HUES6 (cell line): ENCODE data around the gene FAM110A.
"Not testable (repeated sequence)": the region's sequence is repeated elsewhere in the genome, so short reads cannot be mapped to it uniquely, and the experiment has no call there.

Experiments used
- H3K27ac ChIP-seq: 2 replicates; pipeline ENCODE4 v1.7.0; 2013; ENCODE audit warnings: low read depth, mild to moderate bottlenecking, low read length, inconsistent platforms
- H3K27me3 ChIP-seq: 2 replicates; pipeline ENCODE4 v1.6.1; 2013; ENCODE audit warnings: low read length; ENCODE audit not compliant: control insufficient read depth, insufficient read depth
- H3K36me3 ChIP-seq: 2 replicates; pipeline ENCODE4 v1.6.1; 2013; ENCODE audit warnings: low read length; ENCODE audit not compliant: control insufficient read depth, insufficient read depth
- H3K4me1 ChIP-seq: 2 replicates; pipeline ENCODE4 v1.6.1; 2013; ENCODE audit warnings: low read length; ENCODE audit not compliant: control insufficient read depth, insufficient read depth
- H3K4me3 ChIP-seq: 2 replicates; pipeline ENCODE4 v1.5.1; 2013; ENCODE audit warnings: low read depth, low read length
- H3K9ac ChIP-seq: one replicate; pipeline ENCODE4 v1.6.1; 2013; ENCODE audit warnings: mild to moderate bottlenecking, low read length
- H3K9me3 ChIP-seq: 2 replicates; pipeline ENCODE4 v1.6.1; 2013; ENCODE audit warnings: low read depth, low read length; ENCODE audit not compliant: control insufficient read depth, insufficient read depth

The FAM110A gene

DNA sequence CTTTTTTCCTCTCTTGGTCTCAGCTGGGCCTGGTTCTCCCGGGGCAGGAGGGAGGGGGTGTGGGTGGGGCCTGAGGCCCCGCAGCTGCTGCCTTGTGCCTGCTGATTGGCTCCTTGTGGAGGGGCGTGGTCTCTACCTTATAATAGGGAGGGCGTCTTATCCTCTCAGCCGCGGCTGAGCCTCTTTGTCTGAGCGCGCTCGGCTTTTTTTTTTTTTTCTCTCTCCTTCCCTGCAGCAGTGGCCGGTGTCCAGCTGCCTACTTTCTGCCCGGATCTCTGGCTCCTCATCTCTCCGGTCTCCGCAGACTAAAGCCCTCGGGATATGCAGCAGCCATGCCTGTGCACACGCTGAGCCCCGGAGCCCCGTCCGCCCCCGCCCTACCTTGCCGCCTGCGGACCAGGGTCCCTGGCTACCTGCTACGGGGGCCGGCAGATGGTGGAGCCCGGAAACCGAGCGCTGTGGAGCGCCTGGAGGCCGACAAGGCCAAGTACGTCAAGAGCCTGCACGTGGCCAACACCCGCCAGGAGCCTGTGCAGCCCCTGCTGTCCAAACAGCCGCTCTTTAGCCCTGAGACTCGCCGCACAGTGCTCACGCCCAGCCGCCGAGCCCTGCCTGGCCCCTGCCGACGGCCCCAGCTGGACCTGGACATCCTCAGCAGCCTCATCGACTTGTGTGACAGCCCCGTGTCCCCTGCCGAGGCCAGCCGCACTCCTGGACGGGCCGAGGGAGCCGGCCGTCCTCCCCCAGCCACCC, 11.1 kb downstream of the FAM110A start:
- H3K27ac ChIP-seq, result no peak overlapping the region
- peaks cover 38% of the 10 kb centered on the region for H3K4me1 ChIP-seq
- peak overlapping the region; percentile 57 for H3K4me3 ChIP-seq
- H3K9me3 ChIP-seq, result no peaks in the 10 kb centered on the region
- peaks cover 50% of the 10 kb centered on the region for H3K27me3 ChIP-seq
- no peak overlapping the region for H3K9ac ChIP-seq
- no peaks in the 10 kb centered on the region for H3K36me3 ChIP-seq

DNA sequence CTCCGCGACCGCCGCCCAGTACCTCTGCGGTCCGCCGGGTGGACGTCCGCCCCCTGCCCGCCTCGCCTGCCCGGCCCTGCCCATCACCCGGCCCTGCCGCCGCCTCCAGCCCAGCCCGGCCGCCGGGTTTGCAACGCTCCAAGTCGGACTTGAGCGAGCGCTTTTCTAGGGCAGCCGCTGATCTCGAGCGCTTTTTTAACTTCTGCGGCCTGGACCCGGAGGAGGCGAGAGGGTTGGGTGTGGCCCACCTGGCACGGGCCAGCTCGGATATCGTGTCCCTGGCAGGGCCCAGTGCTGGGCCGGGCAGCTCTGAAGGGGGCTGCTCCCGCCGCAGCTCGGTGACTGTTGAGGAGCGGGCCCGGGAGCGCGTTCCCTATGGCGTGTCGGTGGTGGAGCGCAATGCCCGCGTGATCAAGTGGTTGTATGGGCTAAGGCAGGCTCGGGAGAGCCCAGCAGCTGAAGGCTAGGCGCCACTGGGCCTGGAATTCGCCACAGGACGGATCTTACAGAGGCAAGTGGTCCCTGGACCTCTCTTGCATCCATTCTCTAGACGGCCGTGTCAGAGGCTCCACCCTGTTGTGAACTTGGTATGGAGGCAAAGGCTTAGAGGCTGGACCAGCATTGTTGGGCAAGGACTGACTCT, 11.8 kb downstream of the FAM110A start:
- Histone ChIP-seq H3K4me1 (peaks cover 37% of the 10 kb centered on the region), H3K27me3 (peaks cover 50% of the 10 kb centered on the region), H3K9ac (no peak overlapping the region), H3K4me3 (peak overlapping the region; percentile 57), H3K27ac (no peak overlapping the region), H3K36me3 (no peaks in the 10 kb centered on the region), H3K9me3 (no peaks in the 10 kb centered on the region)

GRCh38 chr20:845941-846893, 12.7 kb downstream of the FAM110A start:
- Histone ChIP-seq H3K9ac (no peak overlapping the region), H3K27ac (no peak overlapping the region), H3K9me3 (no peaks in the 10 kb centered on the region), H3K36me3 (no peaks in the 10 kb centered on the region), H3K27me3 (peaks cover 43% of the 10 kb centered on the region), H3K4me1 (peaks cover 31% of the 10 kb centered on the region), H3K4me3 (peak overlapping the region; percentile 57; the same call in 1 of the 2 replicates)

DNA sequence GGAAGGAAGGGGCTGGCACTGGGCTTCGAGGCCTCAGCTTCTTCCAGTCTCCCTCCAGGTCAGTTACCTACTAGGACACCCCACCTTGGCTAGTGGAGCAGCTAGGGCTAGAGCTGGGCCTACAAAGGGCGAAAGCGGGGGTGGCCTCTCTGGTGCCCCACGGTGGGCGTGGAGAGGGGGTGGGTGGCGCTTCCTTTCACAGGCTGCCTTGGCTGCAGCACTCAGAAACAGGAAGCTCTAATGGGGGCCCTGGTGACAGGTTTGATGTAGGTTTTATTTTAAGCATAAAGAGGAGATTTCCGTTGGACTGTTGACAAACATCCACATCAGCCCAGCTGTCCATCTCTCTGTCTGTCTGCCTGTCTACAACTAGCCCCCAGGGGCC, 13.4 kb downstream of the FAM110A start:
- no peak overlapping the region for H3K9ac ChIP-seq

DNA sequence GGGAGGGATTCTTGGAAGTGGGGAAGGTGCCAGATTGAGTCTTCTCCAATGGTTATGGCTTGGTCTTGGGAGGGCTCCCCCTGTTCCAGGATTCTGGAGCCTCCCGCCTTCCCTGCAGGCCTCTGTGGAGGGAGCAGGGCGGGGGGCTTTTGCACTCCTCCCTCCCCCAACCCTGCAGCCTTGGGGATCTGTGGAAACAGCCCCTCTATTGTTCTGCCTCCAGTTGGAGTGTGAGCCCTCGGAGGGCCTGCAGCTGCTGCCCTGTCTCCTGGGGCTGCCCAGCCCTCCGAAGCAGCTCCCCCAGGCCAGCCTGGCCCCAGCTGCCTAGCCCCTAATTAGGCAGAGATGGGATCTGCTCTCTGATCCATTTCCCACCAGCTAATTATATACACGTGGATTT, 14.7 kb downstream of the FAM110A start:
- H3K36me3 ChIP-seq, result no peaks in the 10 kb centered on the region
- H3K27ac ChIP-seq, result no peak overlapping the region
- peaks cover 23% of the 10 kb centered on the region for H3K27me3 ChIP-seq
- no peak overlapping the region for H3K9ac ChIP-seq
- H3K9me3 ChIP-seq, result no peaks in the 10 kb centered on the region
- no peak overlapping the region for H3K4me3 ChIP-seq
- peaks cover 26% of the 10 kb centered on the region; the same call in 1 of the 2 replicates for H3K4me1 ChIP-seq

More for the DNA sequence above, 13.4 kb downstream of the FAM110A start:
- H3K4me3 ChIP-seq, result no peak overlapping the region
- peaks cover 31% of the 10 kb centered on the region for H3K4me1 ChIP-seq
- peaks cover 36% of the 10 kb centered on the region for H3K27me3 ChIP-seq
- no peaks in the 10 kb centered on the region for H3K9me3 ChIP-seq
- H3K36me3 ChIP-seq, result no peaks in the 10 kb centered on the region
- no peak overlapping the region for H3K27ac ChIP-seq

DNA sequence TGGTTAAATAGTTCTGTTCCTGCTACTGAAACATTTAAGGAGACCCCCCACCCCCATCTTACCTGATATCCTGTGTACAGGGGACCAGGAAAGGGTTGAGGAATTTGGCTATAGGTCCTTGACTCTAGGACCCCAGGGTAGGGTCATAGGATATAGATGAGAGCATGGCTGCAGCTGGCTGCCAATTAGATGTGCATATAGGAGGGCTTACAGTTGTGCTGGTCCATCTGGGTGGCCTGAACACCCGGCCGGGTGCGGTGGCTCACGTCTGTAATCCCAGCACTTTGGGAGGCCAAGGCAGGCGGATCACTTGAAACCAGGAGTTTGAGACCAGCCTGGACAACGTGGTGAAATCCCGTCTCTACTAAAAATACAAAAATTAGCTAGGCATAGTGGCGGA, 15.2 kb downstream of the FAM110A start:
- H3K9ac ChIP-seq, H3K36me3 ChIP-seq, H3K27ac ChIP-seq, H3K4me3 ChIP-seq, H3K9me3 ChIP-seq: not testable (repeated sequence)
- peaks cover 23% of the 10 kb centered on the region; the same call in 1 of the 2 replicates for H3K4me1 ChIP-seq
- H3K27me3 ChIP-seq, result peaks cover 18% of the 10 kb centered on the region

DNA sequence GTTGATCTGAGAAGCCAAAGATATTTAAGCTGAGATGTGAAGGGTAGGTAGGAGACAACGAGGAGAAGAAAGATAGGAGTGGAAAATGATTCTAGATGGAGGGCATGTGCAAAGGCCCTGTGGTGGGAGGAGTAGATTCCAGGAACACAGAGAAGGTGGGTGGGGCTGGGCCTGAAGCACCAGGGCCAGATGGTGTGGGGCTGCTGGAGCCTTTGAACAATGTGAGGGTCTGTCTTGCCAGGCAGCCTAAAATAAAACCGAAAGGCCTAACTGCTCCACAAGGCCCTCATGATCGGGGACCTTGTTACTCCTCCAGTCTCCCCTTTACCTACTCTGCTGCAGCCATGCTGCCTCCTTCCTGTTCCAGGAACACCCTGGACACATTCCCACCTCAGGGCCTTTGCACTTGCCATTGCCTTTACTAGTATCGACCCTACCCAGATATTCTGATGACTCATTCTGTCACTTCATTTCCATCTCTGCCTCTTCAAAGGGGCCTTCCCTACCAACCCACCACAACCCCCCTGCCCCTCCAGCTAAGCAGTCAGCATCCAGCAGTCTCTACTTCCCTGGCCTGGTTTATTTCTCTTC, 20.0 kb downstream of the FAM110A start:
- Histone ChIP-seq H3K27me3 (no peaks in the 10 kb centered on the region), H3K4me3 (no peak overlapping the region), H3K27ac (no peak overlapping the region), H3K9me3 (no peaks in the 10 kb centered on the region), H3K9ac (no peak overlapping the region), H3K4me1 (no peaks in the 10 kb centered on the region), H3K36me3 (no peaks in the 10 kb centered on the region)

DNA sequence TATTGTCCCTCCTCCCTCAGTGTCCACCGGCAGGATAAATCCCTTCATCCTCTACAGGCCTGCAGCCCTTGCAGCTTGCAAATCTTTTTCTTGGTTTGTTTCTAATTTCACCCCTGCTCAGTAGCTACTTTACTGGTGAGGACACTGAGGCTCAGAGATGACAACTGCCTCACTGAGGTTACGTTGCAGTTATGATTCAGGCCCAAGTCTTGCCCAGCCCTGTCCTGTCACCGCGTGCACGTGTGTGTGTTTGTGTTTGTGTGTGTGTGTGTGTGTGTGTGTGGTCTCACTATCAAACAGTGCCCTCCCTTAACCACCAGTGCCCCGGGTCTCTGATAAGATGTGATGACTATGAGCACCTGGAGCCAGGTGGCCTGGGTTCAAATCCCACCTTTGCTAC, 21.1 kb downstream of the FAM110A start:
- Histone ChIP-seq H3K9ac (no peak overlapping the region), H3K9me3 (no peaks in the 10 kb centered on the region), H3K27ac (no peak overlapping the region), H3K36me3 (no peaks in the 10 kb centered on the region), H3K27me3 (no peaks in the 10 kb centered on the region), H3K4me1 (no peaks in the 10 kb centered on the region), H3K4me3 (no peak overlapping the region)

DNA sequence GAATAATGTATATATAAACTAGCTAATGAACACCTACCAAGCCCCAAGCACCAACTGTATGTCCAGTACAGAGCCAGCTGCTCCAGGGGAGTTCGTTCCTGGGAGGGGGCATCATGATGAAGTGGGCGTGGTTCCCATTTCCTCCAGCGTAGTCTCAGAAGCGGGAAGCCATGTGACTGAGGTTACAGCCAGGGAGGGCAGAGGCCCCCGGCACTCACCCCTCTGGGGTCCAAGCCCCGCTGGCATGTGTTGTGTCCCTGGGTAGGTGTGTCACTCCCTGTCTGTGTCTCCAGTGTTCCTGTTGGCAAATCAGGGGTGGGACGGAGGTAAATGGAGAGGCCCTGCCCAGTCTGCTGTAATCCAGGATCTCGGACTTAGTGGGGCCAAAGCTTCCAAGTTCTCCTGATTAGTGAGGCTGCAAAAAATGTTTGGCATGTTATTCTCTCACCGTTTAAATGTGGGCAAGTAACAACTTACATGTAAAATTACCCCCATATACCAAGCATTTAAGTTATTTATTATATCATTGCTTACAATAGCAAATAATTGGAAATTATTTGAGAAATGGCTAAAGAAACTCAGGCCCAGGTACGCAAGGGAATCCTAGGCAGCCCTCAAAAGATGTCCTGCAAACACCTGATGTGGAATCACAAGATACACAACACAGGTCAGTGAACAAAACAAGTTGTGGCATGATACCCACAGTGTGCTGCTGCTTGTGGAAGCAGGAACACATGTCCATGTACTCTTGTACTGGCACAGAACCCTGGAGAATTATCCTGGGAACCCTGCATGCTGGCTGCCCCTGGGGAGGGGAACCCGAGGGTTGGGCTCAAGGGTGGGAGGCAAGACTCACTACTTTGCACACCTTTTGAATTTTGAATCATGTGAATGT, 22.2 kb downstream of the FAM110A start:
- Histone ChIP-seq H3K27me3 (no peaks in the 10 kb centered on the region), H3K36me3 (no peaks in the 10 kb centered on the region), H3K27ac (no peak overlapping the region), H3K9ac (no peak overlapping the region), H3K4me3 (no peak overlapping the region), H3K9me3 (no peaks in the 10 kb centered on the region), H3K4me1 (no peaks in the 10 kb centered on the region)

- Histone ChIP-seq H3K27me3 (no peaks in the 10 kb centered on the region), H3K4me3 (no peak overlapping the region), H3K27ac (no peak overlapping the region), H3K4me1 (no peaks in the 10 kb centered on the region), H3K36me3 (no peaks in the 10 kb centered on the region), H3K9me3 (no peaks in the 10 kb centered on the region), H3K9ac (no peak overlapping the region)
Measured at GRCh38 chr20:856361-856775, 22.9 kb downstream of the FAM110A start.
